Caco-2 (cell line): Measurements from ENCODE around the gene JPH3. TPM values are rescaled to one million over a fixed set of nuclear protein-coding genes. Genes with fewer than 3 reads are reported as not detected.

Experiments
- BruUV-seq: library from RNA; stranded (reverse); fragments of 400-500 nt; replicated peaks from 2 replicates; lab custom pipeline; 2021; lab: Mats Ljungman, UMichigan
- CTCF ChIA-PET: fragments of 300-600 bp; sonication (Branson Sonifier 250); formaldehyde crosslinking; loops from one replicate; lab custom pipeline; 2022; ENCODE audit warnings: antibody characterized with exemption; lab: Charles Lee
- POLR2A ChIA-PET: fragments of 300-600 bp; sonication (Branson Sonifier 250); formaldehyde crosslinking; loops from one replicate; lab custom pipeline; 2022; ENCODE audit warnings: antibody characterized with exemption; lab: Charles Lee
- DNase-seq, 2 experiments: peaks; one replicate each; pipeline versions ENCODE4 v3.0.0 to v3.0.0-alpha.2; 2020 to 2022
- H3K27me3 ChIP-seq: replicated peaks from 2 replicates; pipeline ENCODE4 v1.6.0; 2011; ENCODE audit warnings: low read length; ENCODE audit not compliant: control insufficient read depth, insufficient read depth
- H3K36me3 ChIP-seq: 2 replicates; pipeline ENCODE4 v1.5.1; 2011; ENCODE audit warnings: low read length; ENCODE audit not compliant: control insufficient read depth, insufficient read depth
- H3K4me1 ChIP-seq: fragments of 250-450 bp; sonication (Bioruptor Pico); 2 replicates; pipeline ENCODE4 v1.5.1; 2020; ENCODE audit warnings: mild to moderate bottlenecking
- H3K4me3 ChIP-seq: 2 replicates; pipeline ENCODE4 v1.5.1; 2011; ENCODE audit warnings: low read depth, mild to moderate bottlenecking, control low read depth, low read length
- H3K9me3 ChIP-seq: fragments of 250-450 bp; sonication (Bioruptor Pico); 2 replicates; pipeline ENCODE4 v1.5.1; 2020; ENCODE audit warnings: mild to moderate bottlenecking, moderate library complexity
- H3K27ac Mint-ChIP-seq: one replicate; pipeline ENCODE4 v1.8.0; 2022; ENCODE audit warnings: mixed read lengths; ENCODE audit not compliant: unreplicated experiment
- H3K27me3 Mint-ChIP-seq: one replicate; pipeline ENCODE4 v1.8.0; 2022; ENCODE audit warnings: mixed read lengths; ENCODE audit not compliant: insufficient read depth, unreplicated experiment
- H3K36me3 Mint-ChIP-seq: one replicate; pipeline ENCODE4 v1.8.0; 2022; ENCODE audit warnings: mild to moderate bottlenecking, mixed read lengths; ENCODE audit not compliant: insufficient read depth, unreplicated experiment
- H3K4me1 Mint-ChIP-seq: one replicate; pipeline ENCODE4 v1.8.0; 2022; ENCODE audit warnings: low read depth, mixed read lengths; ENCODE audit not compliant: unreplicated experiment
- H3K4me3 Mint-ChIP-seq: one replicate; pipeline ENCODE4 v1.8.0; 2022; ENCODE audit warnings: mild to moderate bottlenecking, moderate library complexity, mixed read lengths; ENCODE audit not compliant: unreplicated experiment
- H3K9me3 Mint-ChIP-seq: one replicate; pipeline ENCODE4 v1.8.0; 2022; ENCODE audit warnings: mixed read lengths; ENCODE audit not compliant: unreplicated experiment
- CTCF ChIP-seq, 2 experiments: fragments of 200-600 bp in 1 of 2; IDR thresholded peaks; 1 replicate in 1 of 2; 2 replicates in 1 of 2; pipeline versions ENCODE4 v1.5.1 to v1.8.0; 2011 to 2022; ENCODE audit warnings: antibody characterized with exemption in 1 of 2, control low read depth in 1 of 2, inconsistent platforms in 1 of 2, low read depth in 1 of 2, low read length in 1 of 2, mild to moderate bottlenecking in 1 of 2, moderate library complexity in 1 of 2; ENCODE audit not compliant: insufficient read depth in 1 of 2, severe bottlenecking in 1 of 2, unreplicated experiment in 1 of 2
- intact Hi-C: fragments of 100-400 bp; cut with micrococcal nuclease; formaldehyde crosslinking; loops from one replicate; pipeline ENCODE4 v1.10.0; 2022; ENCODE audit not compliant: unreplicated experiment
- total RNA-seq: library from RNA; stranded (reverse); gene quantifications from 2 replicates; pipeline ENCODE4 v1.2.3, GENCODE V29; 2022

Gene JPH3
- total RNA-seq, 1 experiment from 2014 or later, result 4.8 TPM

- Histone ChIP-seq H3K27me3 (0 out of 2 replicates have a peak, but pooled peaks cover 2% of the 10 kb centered on the region), H3K9me3 (peaks cover 12% of the 10 kb centered on the region), H3K4me1 (no peaks in the 10 kb centered on the region), H3K4me3 (no peak overlapping the region), H3K36me3 (no peaks in the 10 kb centered on the region)
- Mint-ChIP-seq H3K27ac (no peak overlapping the region), H3K4me3 (no peak overlapping the region), H3K27me3 (peaks cover 21% of the 10 kb centered on the region), H3K9me3 (peaks cover 14% of the 10 kb centered on the region), H3K36me3 (no peaks in the 10 kb centered on the region), H3K4me1 (no peaks in the 10 kb centered on the region)
- ChIA-PET CTCF (interaction anchor here (1.3 to 1.5 kb wide), 3 partner anchors 10 to 165 kb away, joined by 3 to 7 read pairs (median 4); no protein-coding TSS in a partner anchor), POLR2A (interaction anchor here (0.5 to 0.8 kb wide), 2 partner anchors 16 to 99 kb away, joined by 4 read pairs; no protein-coding TSS in a partner anchor)
- no peak for TF ChIP-seq CTCF (IDR thresholded peaks at IDR 0.05; ENCODE audit: insufficient read depth in 1 of 2, low read depth in 1 of 2, low read length in 1 of 2, severe bottlenecking in 1 of 2, unreplicated experiment in 1 of 2)
- DNase-seq, result no peak
- no TSS peak for BruUV-seq
- intact Hi-C loops, result no loop called here
These were observed 24.1 kb downstream of the JPH3 start for GRCh38 chr16:87626401-87626800.

DNA sequence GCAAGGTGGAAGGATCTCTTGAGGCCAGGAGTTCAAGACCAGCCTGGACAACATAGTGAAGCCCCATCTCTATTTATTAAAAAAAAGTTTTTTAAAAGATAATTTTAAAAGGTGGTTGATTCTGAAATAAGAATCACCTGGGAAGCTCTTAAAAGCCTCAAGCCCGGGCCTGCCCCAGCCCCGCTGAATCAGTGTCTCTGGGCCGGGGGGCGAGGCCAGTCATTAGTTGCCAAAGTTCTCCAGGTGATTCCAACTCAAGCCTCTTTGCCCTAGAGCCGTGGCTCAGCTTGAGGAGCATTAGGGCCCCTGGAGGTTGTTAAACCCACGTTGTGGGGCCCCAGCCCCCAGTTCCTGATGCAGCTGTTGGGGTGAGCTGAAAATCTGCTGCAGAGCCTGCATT lies 24.6 kb downstream of the JPH3 start:
- H3K36me3 ChIP-seq, result no peaks in the 10 kb centered on the region
- Mint-ChIP-seq H3K27me3 (peaks cover 23% of the 10 kb centered on the region), H3K27ac (no peak overlapping the region), H3K36me3 (no peaks in the 10 kb centered on the region), H3K4me1 (no peaks in the 10 kb centered on the region), H3K9me3 (peaks cover 19% of the 10 kb centered on the region), H3K4me3 (no peak overlapping the region)
- TF ChIP-seq CTCF (IDR thresholded peaks at IDR 0.05; ENCODE audit: insufficient read depth in 1 of 2, low read depth in 1 of 2, low read length in 1 of 2, severe bottlenecking in 1 of 2, unreplicated experiment in 1 of 2), result no peak
- BruUV-seq, result no TSS peak
- H3K9me3 ChIP-seq, result peaks cover 17% of the 10 kb centered on the region
- DNase-seq, result no peak
- H3K27me3 ChIP-seq, result 0 out of 2 replicates have a peak, but pooled peaks cover 2% of the 10 kb centered on the region
- ChIA-PET CTCF (interaction anchor here (1.3 to 1.5 kb wide), 3 partner anchors 9 to 165 kb away, joined by 3 to 7 read pairs (median 4); no protein-coding TSS in a partner anchor), POLR2A (interaction anchor here (0.5 to 0.8 kb wide), 2 partner anchors 15 to 99 kb away, joined by 4 read pairs; no protein-coding TSS in a partner anchor)
- no peaks in the 10 kb centered on the region for H3K4me1 ChIP-seq
- intact Hi-C loops, result no loop called here
- no peak overlapping the region for H3K4me3 ChIP-seq

- ChIA-PET CTCF (interaction anchor here (0.9 to 1.3 kb wide), 3 partner anchors 8 to 46 kb away, joined by 3 to 7 read pairs (median 5); no protein-coding TSS in a partner anchor), POLR2A (no interaction called here)
- no peaks in the 10 kb centered on the region for H3K36me3 ChIP-seq
- Mint-ChIP-seq H3K27me3 (peaks cover 26% of the 10 kb centered on the region), H3K9me3 (peaks cover 23% of the 10 kb centered on the region), H3K4me1 (no peaks in the 10 kb centered on the region), H3K36me3 (no peaks in the 10 kb centered on the region), H3K4me3 (no peak overlapping the region), H3K27ac (no peak overlapping the region)
- no peak overlapping the region for H3K4me3 ChIP-seq
- intact Hi-C loops, result no loop called here
- no peaks in the 10 kb centered on the region for H3K4me1 ChIP-seq
- BruUV-seq, result no TSS peak
- H3K9me3 ChIP-seq, result peaks cover 18% of the 10 kb centered on the region
- no peak for DNase-seq
- no peak for TF ChIP-seq CTCF (IDR thresholded peaks at IDR 0.05; ENCODE audit: insufficient read depth in 1 of 2, low read depth in 1 of 2, low read length in 1 of 2, severe bottlenecking in 1 of 2, unreplicated experiment in 1 of 2)
- 0 out of 2 replicates have a peak, but pooled peaks cover 2% of the 10 kb centered on the region for H3K27me3 ChIP-seq
These were observed 25.4 kb downstream of the JPH3 start for GRCh38 chr16:87627542-87628245.
